ENCODE data around the gene AUNIP. TPM values are rescaled to one million over a fixed set of nuclear protein-coding genes. Genes with fewer than 3 reads are reported as not detected.

AUNIP gene
- total and polyA plus RNA-seq, 2 donors (not counting 3 experiments of a cell fraction or from before 2014, with no cell fraction given) = 1.8 to 4.5 TPM

DNA sequence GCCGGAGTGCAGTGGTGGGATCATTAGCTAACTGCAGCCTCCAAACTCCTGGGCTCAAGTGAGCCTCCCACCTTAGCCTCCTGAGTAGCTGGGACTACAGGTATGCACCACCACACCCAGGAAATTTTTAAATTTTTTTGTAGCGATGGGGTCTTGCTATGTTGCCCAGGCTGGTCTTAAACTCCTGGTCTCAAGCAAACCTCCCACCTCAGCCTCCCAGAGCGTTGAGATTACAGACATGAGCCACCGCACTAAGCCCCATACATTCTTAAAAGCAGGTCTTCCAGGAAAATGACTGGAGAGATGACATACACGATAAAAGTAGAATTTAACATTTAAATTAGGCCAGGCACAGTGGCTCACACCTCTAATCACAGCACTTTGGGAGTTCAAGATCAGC lies 26.1 kb downstream of the AUNIP start:
- H3K9me3 ChIP-seq (replicated peaks; ENCODE audit: control insufficient read depth, insufficient read depth, low read length) = no peaks in the 10 kb centered on the region
- no peak overlapping the region for H3K9ac ChIP-seq (replicated peaks; ENCODE audit: extremely low read depth, insufficient read depth, low read length)
- no peak overlapping the region for H3K4me2 ChIP-seq (ENCODE audit: insufficient read depth, low read length)
- no peak overlapping the region for H2AFZ ChIP-seq (ENCODE audit: low read depth, low read length)
- TF ChIP-seq JUN (IDR thresholded peaks at IDR 0.05; ENCODE audit: borderline replicate concordance, insufficient read depth, insufficient read length, low read depth) = no peak
- no peak for TF ChIP-seq POLR2A (IDR thresholded peaks at IDR 0.05; ENCODE audit: low read depth, low read length)
- TF ChIP-seq, protein P1, sequence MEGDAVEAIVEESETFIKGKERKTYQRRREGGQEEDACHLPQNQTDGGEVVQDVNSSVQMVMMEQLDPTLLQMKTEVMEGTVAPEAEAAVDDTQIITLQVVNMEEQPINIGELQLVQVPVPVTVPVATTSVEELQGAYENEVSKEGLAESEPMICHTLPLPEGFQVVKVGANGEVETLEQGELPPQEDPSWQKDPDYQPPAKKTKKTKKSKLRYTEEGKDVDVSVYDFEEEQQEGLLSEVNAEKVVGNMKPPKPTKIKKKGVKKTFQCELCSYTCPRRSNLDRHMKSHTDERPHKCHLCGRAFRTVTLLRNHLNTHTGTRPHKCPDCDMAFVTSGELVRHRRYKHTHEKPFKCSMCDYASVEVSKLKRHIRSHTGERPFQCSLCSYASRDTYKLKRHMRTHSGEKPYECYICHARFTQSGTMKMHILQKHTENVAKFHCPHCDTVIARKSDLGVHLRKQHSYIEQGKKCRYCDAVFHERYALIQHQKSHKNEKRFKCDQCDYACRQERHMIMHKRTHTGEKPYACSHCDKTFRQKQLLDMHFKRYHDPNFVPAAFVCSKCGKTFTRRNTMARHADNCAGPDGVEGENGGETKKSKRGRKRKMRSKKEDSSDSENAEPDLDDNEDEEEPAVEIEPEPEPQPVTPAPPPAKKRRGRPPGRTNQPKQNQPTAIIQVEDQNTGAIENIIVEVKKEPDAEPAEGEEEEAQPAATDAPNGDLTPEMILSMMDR (IDR thresholded peaks at IDR 0.05; ENCODE audit: extremely low read depth in 1 of 2, insufficient read depth in 1 of 2, low read depth in 1 of 2, low read length in 2 of 2) = no peak
- TF ChIP-seq EZH2 (IDR thresholded peaks at IDR 0.05; ENCODE audit: borderline replicate concordance, low read depth, low read length, severe bottlenecking) = no peak
- TF ChIP-seq, protein P2, sequence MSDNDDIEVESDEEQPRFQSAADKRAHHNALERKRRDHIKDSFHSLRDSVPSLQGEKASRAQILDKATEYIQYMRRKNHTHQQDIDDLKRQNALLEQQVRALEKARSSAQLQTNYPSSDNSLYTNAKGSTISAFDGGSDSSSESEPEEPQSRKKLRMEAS (IDR thresholded peaks at IDR 0.05; ENCODE audit: insufficient read depth, insufficient read length) = no peak
- TF ChIP-seq POLR2AphosphoS5 (IDR thresholded peaks at IDR 0.05; ENCODE audit: insufficient read depth, low read depth, low read length) = no peak
- TF ChIP-seq FOS (IDR thresholded peaks at IDR 0.05; ENCODE audit: borderline replicate concordance, insufficient read depth, low read length) = no peak
- TF ChIP-seq GATA2 (IDR thresholded peaks at IDR 0.05; ENCODE audit: insufficient read depth, insufficient read length, low read depth, low read length) = no peak
- TF ChIP-seq MYC (IDR thresholded peaks at IDR 0.05; ENCODE audit: low read depth, low read length) = no peak
- H3K36me3 ChIP-seq (ENCODE audit: control insufficient read depth in 2 of 2, extremely low read depth in 1 of 2, insufficient read depth in 2 of 2, low read length in 2 of 2) = peaks cover 15 to 19% of the 10 kb centered on the region in 2 experiments
- FAIRE-seq (no peak), DNase-seq (ENCODE audit: low read depth, low spot score) (no peak)
- no peak overlapping the region for H3K27ac ChIP-seq (ENCODE audit: insufficient read depth, low read depth, low read length)
- H4K20me1 ChIP-seq (replicated peaks; ENCODE audit: control insufficient read depth, extremely low read depth, insufficient read depth, low read length) = no peaks in the 10 kb centered on the region
- POLR2A ChIA-PET = interaction anchor here (0.6 kb wide), 1 partner anchor 11 kb away, joined by 3 read pairs; no protein-coding TSS in a partner anchor
- no TSS peak for BruUV-seq (replicated peaks)
- dilution Hi-C loops (cut with MboI; ENCODE audit: extremely low pct_ligation_motif_present, low sequenced_read_pairs) (no loop called here), intact Hi-C loops (cut with micrococcal nuclease) (no loop called here)
- peaks cover 5% of the 10 kb centered on the region for H3K4me1 ChIP-seq (ENCODE audit: control insufficient read depth, extremely low read depth, insufficient read depth, low read length)
- CTCF ChIA-PET = interaction anchor here (1.5 kb wide), 1 partner anchor 62 kb away, joined by 3 read pairs; no protein-coding TSS in a partner anchor
- no peaks in the 10 kb centered on the region for H3K27me3 ChIP-seq (ENCODE audit: control insufficient read depth in 2 of 2, insufficient read depth in 2 of 2, low read length in 2 of 2)
- H3K79me2 ChIP-seq (ENCODE audit: control insufficient read depth, insufficient read depth, low read length) = no peaks in the 10 kb centered on the region
- H3K9me1 ChIP-seq (replicated peaks; ENCODE audit: control insufficient read depth, extremely low read depth, insufficient read depth, low read length) = no peaks in the 10 kb centered on the region
- no peak overlapping the region for H3K4me3 ChIP-seq (replicated peaks in 1 of 3; ENCODE audit: insufficient read depth in 1 of 3, low read depth in 1 of 3, low read length in 3 of 3)
